ENCODE measurements around the gene GGT5.

Gene GGT5

GRCh38 chr22:24176630-24177029 lies 68.3 kb downstream of the GGT5 start:
- H3K4me2 ChIP-seq (ENCODE audit: low read length) = no peak overlapping the region
- H3K4me1 ChIP-seq (ENCODE audit: control insufficient read depth in 1 of 2, insufficient read depth in 2 of 2, low read length in 2 of 2) = peaks cover 9 to 10% of the 10 kb centered on the region in 2 experiments
- H3K14ac ChIP-seq (ENCODE audit: low read length) = no peak overlapping the region
- no peaks in the 10 kb centered on the region for H3K79me1 ChIP-seq (ENCODE audit: low read length)
- no peak overlapping the region for H2AFZ ChIP-seq (ENCODE audit: insufficient read depth, low read length, poor library complexity)
- H3K79me2 ChIP-seq (ENCODE audit: control insufficient read depth, insufficient read depth, low read length, poor library complexity) = no peaks in the 10 kb centered on the region
- H3K23ac ChIP-seq (ENCODE audit: low read length) = no peak overlapping the region
- H3K27me3 ChIP-seq (ENCODE audit: insufficient read depth, low read length) = no peaks in the 10 kb centered on the region
- no peak overlapping the region for H4K91ac ChIP-seq (ENCODE audit: low read depth, low read length)
- peaks cover 35 to 37% of the 10 kb centered on the region in 2 experiments for H3K36me3 ChIP-seq (ENCODE audit: control insufficient read depth in 1 of 2, insufficient read depth in 2 of 2, low read length in 2 of 2)
- no peak overlapping the region for H3K9ac ChIP-seq (ENCODE audit: low read length)
- no peak overlapping the region for H3K4ac ChIP-seq (ENCODE audit: low read depth, low read length)
- no peak for DNase-seq
- H4K8ac ChIP-seq (ENCODE audit: low read depth, low read length) = no peak overlapping the region
- WGBS (ENCODE audit: extremely low coverage, insufficient coverage, insufficient read length) = no CpG with 5 or more reads among the region's 10 CpGs
- no peak overlapping the region for H2BK12ac ChIP-seq (ENCODE audit: low read length)
- H3K27ac ChIP-seq (ENCODE audit: low read depth, low read length) = no peak overlapping the region
- H3K9me3 ChIP-seq (ENCODE audit: insufficient read depth, low read depth, low read length) = no peaks in the 10 kb centered on the region
- H3K18ac ChIP-seq (ENCODE audit: low read length) = no peak overlapping the region
- no peak overlapping the region for H3K4me3 ChIP-seq (ENCODE audit: low read depth, low read length)
- H2BK5ac ChIP-seq (ENCODE audit: low read depth, low read length, poor library complexity) = no peak overlapping the region
- H2AK5ac ChIP-seq (ENCODE audit: low read length) = no peak overlapping the region
- H2BK120ac ChIP-seq (ENCODE audit: insufficient read depth, low read length, poor library complexity) = no peak overlapping the region
- no peak overlapping the region for H4K12ac ChIP-seq (ENCODE audit: low read depth, low read length)

- H3K4me1 ChIP-seq (ENCODE audit: control insufficient read depth in 1 of 2, insufficient read depth in 2 of 2, low read length in 2 of 2) = peaks cover 5 to 7% of the 10 kb centered on the region in 2 experiments
- H3K27ac ChIP-seq (ENCODE audit: low read depth, low read length) = no peak overlapping the region
- no peak overlapping the region for H3K4me2 ChIP-seq (ENCODE audit: low read length)
- H4K8ac ChIP-seq (ENCODE audit: low read depth, low read length) = no peak overlapping the region
- no peak overlapping the region for H2AFZ ChIP-seq (ENCODE audit: insufficient read depth, low read length, poor library complexity)
- H4K91ac ChIP-seq (ENCODE audit: low read depth, low read length) = no peak overlapping the region
- H3K27me3 ChIP-seq (ENCODE audit: insufficient read depth, low read length) = no peaks in the 10 kb centered on the region
- no peaks in the 10 kb centered on the region for H3K9me3 ChIP-seq (ENCODE audit: insufficient read depth, low read depth, low read length)
- no peaks in the 10 kb centered on the region for H3K79me1 ChIP-seq (ENCODE audit: low read length)
- H2BK120ac ChIP-seq (ENCODE audit: insufficient read depth, low read length, poor library complexity) = no peak overlapping the region
- peaks cover 41 to 43% of the 10 kb centered on the region in 2 experiments for H3K36me3 ChIP-seq (ENCODE audit: control insufficient read depth in 1 of 2, insufficient read depth in 2 of 2, low read length in 2 of 2)
- no peak overlapping the region for H3K4me3 ChIP-seq (ENCODE audit: low read depth, low read length)
- no peaks in the 10 kb centered on the region for H3K79me2 ChIP-seq (ENCODE audit: control insufficient read depth, insufficient read depth, low read length, poor library complexity)
- no peak overlapping the region for H3K4ac ChIP-seq (ENCODE audit: low read depth, low read length)
- WGBS (ENCODE audit: extremely low coverage, insufficient coverage, insufficient read length) = no CpG with 5 or more reads among the region's 11 CpGs
- H4K12ac ChIP-seq (ENCODE audit: low read depth, low read length) = no peak overlapping the region
- H3K18ac ChIP-seq (ENCODE audit: low read length) = no peak overlapping the region
- DNase-seq = no peak
- H3K23ac ChIP-seq (ENCODE audit: low read length) = no peak overlapping the region
- no peak overlapping the region for H2BK5ac ChIP-seq (ENCODE audit: low read depth, low read length, poor library complexity)
- H2AK5ac ChIP-seq (ENCODE audit: low read length) = no peak overlapping the region
- no peak overlapping the region for H2BK12ac ChIP-seq (ENCODE audit: low read length)
- no peak overlapping the region for H3K9ac ChIP-seq (ENCODE audit: low read length)
- no peak overlapping the region for H3K14ac ChIP-seq (ENCODE audit: low read length)
Observed at GRCh38 chr22:24176040-24176439, 68.8 kb downstream of the GGT5 start.

DNA sequence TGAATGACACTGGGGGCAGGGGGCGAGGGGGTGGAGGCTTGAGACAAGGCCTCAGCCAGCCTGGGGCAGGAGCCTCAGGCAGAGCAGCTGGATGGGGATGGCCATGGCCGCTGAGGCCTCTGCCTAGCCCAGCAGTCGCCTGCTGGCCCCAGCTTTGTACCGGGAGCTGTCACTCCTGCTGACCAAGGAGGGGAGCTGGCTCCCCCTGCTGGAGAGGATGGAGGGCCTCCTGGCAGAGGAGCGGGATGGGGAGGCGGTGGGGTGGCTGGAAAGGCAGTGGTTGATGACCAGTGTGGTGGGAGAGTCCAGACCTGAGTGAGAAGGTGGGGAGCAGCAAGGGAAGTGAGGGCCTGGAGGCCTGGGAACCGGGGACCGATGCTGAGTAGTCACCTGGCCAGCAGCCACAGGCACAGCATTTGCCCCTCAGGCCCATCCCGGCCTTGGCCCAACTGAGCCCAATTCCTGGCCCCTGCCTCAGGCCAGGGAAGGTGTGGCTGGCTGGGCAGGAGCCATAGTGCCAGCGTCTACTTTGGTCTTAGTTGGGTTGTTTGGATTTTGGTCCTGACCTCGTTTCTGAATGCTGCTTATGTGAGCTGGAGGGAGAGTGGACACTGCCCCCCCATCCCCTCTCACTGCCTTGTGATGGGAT lies 69.6 kb downstream of the GGT5 start:
- no peak overlapping the region for H3K4ac ChIP-seq (ENCODE audit: low read depth, low read length)
- no peaks in the 10 kb centered on the region for H3K79me1 ChIP-seq (ENCODE audit: low read length)
- no peak overlapping the region for H2AFZ ChIP-seq (ENCODE audit: insufficient read depth, low read length, poor library complexity)

DNA sequence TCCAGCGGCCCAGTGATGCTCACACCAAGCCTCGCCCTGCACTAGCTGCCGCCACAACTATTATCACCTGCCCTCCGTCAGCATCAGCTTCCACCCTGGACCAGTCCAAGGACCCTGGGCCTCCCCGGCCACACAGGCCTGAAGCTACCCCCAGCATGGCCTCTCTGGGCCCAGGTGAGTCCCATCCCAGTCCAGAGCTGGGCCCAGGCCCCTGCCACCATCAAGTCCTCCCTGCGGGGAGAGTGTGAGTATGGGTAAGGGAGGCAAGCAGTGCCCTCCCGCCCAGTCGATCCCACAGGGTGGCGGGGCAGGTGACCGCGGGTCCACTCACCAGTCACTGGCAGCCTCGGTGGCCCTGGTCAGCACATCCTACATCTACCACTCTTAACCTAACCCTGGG lies 73.1 kb downstream of the GGT5 start:
- H3K9me3 ChIP-seq (ENCODE audit: insufficient read depth, low read depth, low read length) = no peaks in the 10 kb centered on the region
- H3K4me2 ChIP-seq (ENCODE audit: low read length) = no peak overlapping the region
- no peak overlapping the region for H3K27ac ChIP-seq (ENCODE audit: low read depth, low read length)
- DNase-seq = no peak
- WGBS (ENCODE audit: extremely low coverage, insufficient coverage, insufficient read length) = no CpG with 5 or more reads among the region's 12 CpGs
- no peak overlapping the region for H3K18ac ChIP-seq (ENCODE audit: low read length)
- no peak overlapping the region for H2BK12ac ChIP-seq (ENCODE audit: low read length)
- H3K4ac ChIP-seq (ENCODE audit: low read depth, low read length) = no peak overlapping the region
- H4K91ac ChIP-seq (ENCODE audit: low read depth, low read length) = no peak overlapping the region
- no peaks in the 10 kb centered on the region for H3K4me1 ChIP-seq (ENCODE audit: control insufficient read depth in 1 of 2, insufficient read depth in 2 of 2, low read length in 2 of 2)
- no peaks in the 10 kb centered on the region for H3K79me2 ChIP-seq (ENCODE audit: control insufficient read depth, insufficient read depth, low read length, poor library complexity)
- H2BK120ac ChIP-seq (ENCODE audit: insufficient read depth, low read length, poor library complexity) = no peak overlapping the region
- peaks cover 47 to 55% of the 10 kb centered on the region in 2 experiments for H3K36me3 ChIP-seq (ENCODE audit: control insufficient read depth in 1 of 2, insufficient read depth in 2 of 2, low read length in 2 of 2)
- no peak overlapping the region for H2AK5ac ChIP-seq (ENCODE audit: low read length)
- no peak overlapping the region for H2BK5ac ChIP-seq (ENCODE audit: low read depth, low read length, poor library complexity)
- no peak overlapping the region for H4K12ac ChIP-seq (ENCODE audit: low read depth, low read length)
- no peak overlapping the region for H3K4me3 ChIP-seq (ENCODE audit: low read depth, low read length)
- no peak overlapping the region for H2AFZ ChIP-seq (ENCODE audit: insufficient read depth, low read length, poor library complexity)
- no peaks in the 10 kb centered on the region for H3K27me3 ChIP-seq (ENCODE audit: insufficient read depth, low read length)
- H3K14ac ChIP-seq (ENCODE audit: low read length) = no peak overlapping the region
- H4K8ac ChIP-seq (ENCODE audit: low read depth, low read length) = no peak overlapping the region
- H3K79me1 ChIP-seq (ENCODE audit: low read length) = no peaks in the 10 kb centered on the region
- no peak overlapping the region for H3K23ac ChIP-seq (ENCODE audit: low read length)
- no peak overlapping the region for H3K9ac ChIP-seq (ENCODE audit: low read length)

More for the DNA sequence above, 69.6 kb downstream of the GGT5 start:
- Histone ChIP-seq H4K12ac (ENCODE audit: low read depth, low read length) (no peak overlapping the region), H2BK12ac (ENCODE audit: low read length) (no peak overlapping the region), H3K4me1 (ENCODE audit: control insufficient read depth in 1 of 2, insufficient read depth in 2 of 2, low read length in 2 of 2) (peaks cover 3 to 5% of the 10 kb centered on the region in 2 experiments), H2BK120ac (ENCODE audit: insufficient read depth, low read length, poor library complexity) (no peak overlapping the region), H4K8ac (ENCODE audit: low read depth, low read length) (no peak overlapping the region), H3K9me3 (ENCODE audit: insufficient read depth, low read depth, low read length) (no peaks in the 10 kb centered on the region), H2BK5ac (ENCODE audit: low read depth, low read length, poor library complexity) (no peak overlapping the region), H3K36me3 (ENCODE audit: control insufficient read depth in 1 of 2, insufficient read depth in 2 of 2, low read length in 2 of 2) (peaks cover 41 to 44% of the 10 kb centered on the region in 2 experiments), H3K14ac (ENCODE audit: low read length) (no peak overlapping the region), H3K9ac (ENCODE audit: low read length) (no peak overlapping the region), H3K27me3 (ENCODE audit: insufficient read depth, low read length) (no peaks in the 10 kb centered on the region), H3K18ac (ENCODE audit: low read length) (no peak overlapping the region), H4K91ac (ENCODE audit: low read depth, low read length) (no peak overlapping the region), H3K4me3 (ENCODE audit: low read depth, low read length) (no peak overlapping the region), H3K79me2 (ENCODE audit: control insufficient read depth, insufficient read depth, low read length, poor library complexity) (no peaks in the 10 kb centered on the region), H2AK5ac (ENCODE audit: low read length) (no peak overlapping the region), H3K4me2 (ENCODE audit: low read length) (no peak overlapping the region), H3K23ac (ENCODE audit: low read length) (no peak overlapping the region), H3K27ac (ENCODE audit: low read depth, low read length) (no peak overlapping the region)
- WGBS (ENCODE audit: extremely low coverage, insufficient coverage, insufficient read length) = no CpG with 5 or more reads among the region's 11 CpGs
- peak; percentile 80 to 92 for DNase-seq

All from trophoblast cell (in vitro differentiated cells and primary cell).